Measurements from ENCODE around the gene DOCK4. TPM values are rescaled to one million over a fixed set of nuclear protein-coding genes. Genes with fewer than 3 reads are reported as not detected.

DOCK4 gene
- total RNA-seq, 1 experiment from 2014 or later: 4.9 TPM

DNA sequence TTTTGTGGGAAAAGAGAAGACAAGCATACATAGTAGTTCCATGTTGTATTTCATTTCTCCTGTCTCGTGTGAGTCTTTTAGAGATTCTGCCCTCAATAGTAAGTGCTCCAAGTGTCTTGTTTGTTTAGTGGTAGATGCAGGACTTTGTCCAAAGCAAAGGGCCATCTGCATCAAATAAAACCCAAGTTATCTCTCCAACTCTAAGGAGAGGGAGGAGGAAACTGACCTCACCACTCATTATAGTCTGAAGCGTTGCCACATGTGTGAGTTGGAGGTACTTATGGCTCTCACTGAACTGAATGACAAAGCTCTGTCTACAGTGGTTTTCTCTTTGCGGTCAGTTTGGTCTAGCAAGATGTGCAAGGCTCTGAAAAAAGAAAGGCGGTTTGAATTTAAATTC, 272.6 kb downstream of the DOCK4 start:
- Histone ChIP-seq H2BK20ac (ENCODE audit: low read depth, low read length, poor library complexity, severe bottlenecking) (no peak overlapping the region), H3K23ac (ENCODE audit: insufficient read length, low read depth, low read length) (no peak overlapping the region), H3K27me3 (ENCODE audit: insufficient read depth, low read length) (no peaks in the 10 kb centered on the region), H3K4me1 (ENCODE audit: insufficient read depth, low read length) (peaks cover 6% of the 10 kb centered on the region), H4K5ac (ENCODE audit: insufficient read length, low read depth, low read length) (no peak overlapping the region), H2BK120ac (ENCODE audit: low read depth, low read length, poor library complexity, severe bottlenecking) (no peak overlapping the region), H3K4ac (ENCODE audit: low read depth, low read length) (no peak overlapping the region), H2AFZ (ENCODE audit: low read length) (no peak overlapping the region), H3K9ac (ENCODE audit: extremely low read depth, insufficient read length, low read length) (no peak overlapping the region), H3K27ac (ENCODE audit: insufficient read length, low read depth, low read length) (no peak overlapping the region), H2AK5ac (ENCODE audit: insufficient read length, low read length) (no peak overlapping the region), H3K79me1 (ENCODE audit: insufficient read depth, low read depth, low read length, poor library complexity, severe bottlenecking) (no peaks in the 10 kb centered on the region), H4K8ac (replicated peaks; ENCODE audit: insufficient read length, low read depth, low read length) (no peak overlapping the region), H2BK12ac (ENCODE audit: insufficient read length, low read depth, low read length) (no peak overlapping the region), H3K14ac (ENCODE audit: insufficient read depth, low read length) (no peak overlapping the region), H4K91ac (ENCODE audit: insufficient read length, low read depth, low read length) (no peak overlapping the region), H3K9me3 (ENCODE audit: control insufficient read depth, low read depth, low read length) (no peaks in the 10 kb centered on the region), H3K4me2 (ENCODE audit: insufficient read depth, insufficient read length, low read length) (no peak overlapping the region), H4K20me1 (ENCODE audit: control insufficient read depth, insufficient read depth, insufficient read length) (no peaks in the 10 kb centered on the region), H3K18ac (ENCODE audit: insufficient read length, low read depth, low read length) (no peak overlapping the region), H3T11ph (ENCODE audit: low read length) (no peak overlapping the region), H2BK5ac (ENCODE audit: insufficient read length, low read length) (no peak overlapping the region), H3K79me2 (ENCODE audit: insufficient read depth, low read length) (no peaks in the 10 kb centered on the region), H3K23me2 (ENCODE audit: insufficient read length, low read depth, low read length, poor library complexity, severe bottlenecking) (no peaks in the 10 kb centered on the region), H2BK15ac (ENCODE audit: low read depth, low read length) (no peak overlapping the region), H3K56ac (ENCODE audit: insufficient read length, low read depth, low read length) (no peak overlapping the region)
- Mint-ChIP-seq H3K27ac (no peak overlapping the region), H3K4me1 (peaks cover 18% of the 10 kb centered on the region in 2 experiments), H3K36me3 (ENCODE audit: insufficient read depth in 1 of 3, low read depth in 3 of 3) (peaks cover 4 to 11% (median 9%) of the 10 kb centered on the region in 3 experiments; a peak in 5 of 7 replicates), H3K27me3 (ENCODE audit: low read depth) (no peaks in the 10 kb centered on the region), H3K9me3 (no peaks in the 10 kb centered on the region), H3K4me3 (no peak overlapping the region)
- WGBS (ENCODE audit: extremely low coverage, insufficient read length, low lambda C conversion rate): no CpG with 5 or more reads among the region's 4 CpGs
- no peak for DNase-seq
- no peak for TF ChIP-seq CTCF (conservative IDR thresholded peaks at IDR 0.05)
